Right lobe of liver (tissue), 6 donors: ENCODE data around the gene FUT6. TPM values are rescaled to one million over a fixed set of nuclear protein-coding genes. Genes with fewer than 3 reads are reported as not detected.

ENCODE experiments used
- ATAC-seq, 4 donors: fragments of 200-7000 bp; cut with Tn5 transposase; one replicate each; pipeline ENCODE4 v1.9.1; 2020; ENCODE audit warnings: mild to moderate bottlenecking in 4 of 4, moderate library complexity in 4 of 4
- DNase-seq, 3 donors: peaks; one replicate each; pipeline ENCODE4 v3.0.0-alpha.2; 2020
- H3K27ac ChIP-seq, 3 donors: fragments of 200-600 bp; one replicate each; pipeline ENCODE4 v1.8.0; 2022
- H3K27me3 ChIP-seq, 2 donors: fragments of 200-600 bp; one replicate each; pipeline ENCODE4 v1.8.0; 2022
- H3K36me3 ChIP-seq, 4 donors: fragments of 200-600 bp; sonication (generic) in 1 of 4; one replicate each; pipeline versions ENCODE4 v1.5.1 to v1.8.0; 2017 to 2022; ENCODE audit warnings: control low read depth in 1 of 4
- H3K4me1 ChIP-seq, 4 donors: fragments of 200-600 bp; sonication (generic) in 1 of 4; one replicate each; pipeline versions ENCODE4 v1.5.1 to v1.8.0; 2017 to 2022; ENCODE audit warnings: control low read depth in 1 of 4
- H3K4me3 ChIP-seq, 3 donors: fragments of 200-600 bp; one replicate each; pipeline ENCODE4 v1.8.0; 2022
- H3K9me3 ChIP-seq, 4 donors: fragments of 200-600 bp; sonication (generic) in 1 of 4; one replicate each; pipeline versions ENCODE4 v1.5.1 to v1.8.0; 2017 to 2022; ENCODE audit warnings: control low read depth in 1 of 4
- CTCF ChIP-seq, 4 donors: fragments of 200-600 bp in 3 of 4; fragments of 450-650 bp in 1 of 4; IDR thresholded peaks; one replicate each; pipeline versions ENCODE4 v1.5.1 to v1.8.0; 2016 to 2022; ENCODE audit warnings: antibody characterized with exemption in 4 of 4, mild to moderate bottlenecking in 2 of 4
- POLR2A ChIP-seq: fragments of 450-650 bp; IDR thresholded peaks from one replicate; pipeline ENCODE4 v1.6.1; 2017; ENCODE audit warnings: antibody characterized with exemption, mild to moderate bottlenecking
- WGBS: methylation state at CpG from one replicate; pipeline ENCODE4 v1.1.6; 2018; ENCODE audit warnings: low coverage, low lambda C conversion rate; ENCODE audit not compliant: insufficient coverage; ENCODE audit errors: missing lambda C conversion rate; 5-methylcytosine and 5-hydroxymethylcytosine counted together
- intact Hi-C, 2 donors: fragments of 100-400 bp; cut with DNase I; formaldehyde crosslinking; loops; one replicate each; pipeline versions ENCODE4 v1.11.2 to v1.14.1; 2022
- total RNA-seq, 6 experiments: library from RNA; depleted of rRNA in 2 of 6; stranded (reverse); fragments of >200 nt in 2 of 6; fragmentation: NEBNext Ultra II Directional in 3 of 6; extraction: Animal tissue kit (Norgen Biotek cat#: 25700) in 3 of 6; gene quantifications; one replicate each; pipeline versions ENCODE4 v1.1.0 to v1.2.4, GENCODE V29; 2016 to 2023
- donor health status: DM: no; HTN: yes; CAD: no.
- donor health status: DM: no; HTN: no; CAD: no.
- donor health status: DM: no; HTN: no; CAD: no.
- donor health status: DM: no; HTN: yes; CAD: no.
- donor health status: DM: no; HTN: yes; CAD: no.

FUT6 gene
- total RNA-seq, 6 experiments from 2014 or later: 2.3 to 28.1 (median 9.7) TPM

GRCh38 chr19:5838353-5839064 is 993 bp downstream of the FUT6 start:
- intact Hi-C loops: no loop called here
- 31% methylated on average over 13 of the region's 20 CpGs for WGBS

DNA sequence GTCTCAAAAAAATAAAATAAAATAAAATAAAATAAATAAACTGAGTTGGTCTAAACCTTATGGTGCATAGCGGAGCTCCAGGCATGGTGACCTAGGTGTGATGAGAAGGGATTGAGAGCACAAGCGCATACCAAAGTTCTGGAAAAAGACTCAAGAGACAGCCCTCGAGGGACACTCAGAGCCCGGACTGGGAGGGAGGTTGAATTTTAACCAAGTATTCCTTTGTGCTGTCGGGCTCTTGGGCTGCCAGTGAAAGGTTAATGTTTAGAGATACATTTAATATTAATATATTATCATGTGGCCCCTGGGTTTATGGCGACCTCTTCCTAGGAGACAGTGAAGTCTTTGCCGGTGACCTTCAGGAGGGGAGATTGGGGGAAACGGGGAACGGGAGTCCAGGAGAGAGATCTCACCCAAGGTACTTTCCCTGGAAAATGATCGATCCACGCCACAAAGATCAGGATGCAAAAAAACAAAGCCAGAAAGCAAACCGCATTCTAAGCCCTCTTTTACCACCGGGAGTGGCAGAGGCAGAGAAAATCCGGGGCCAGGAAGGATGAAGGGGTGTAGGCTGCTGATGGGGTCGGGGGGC is 1.6 kb downstream of the FUT6 start:
- Histone ChIP-seq H3K27ac (peak overlapping the region; percentile 28 to 63 (median 47)), H3K27me3 (no peaks in the 10 kb centered on the region)
- ATAC-seq: peak; percentile 38 to 59 (median 50)

More at GRCh38 chr19:5838353-5839064, 993 bp downstream of the FUT6 start:
- Histone ChIP-seq H3K27me3 (no peaks in the 10 kb centered on the region), H3K27ac (peak overlapping the region; percentile 28 to 63 (median 47)), H3K4me1 (peaks cover 0 to 26% (median 11%) of the 10 kb centered on the region in 4 donors), H3K9me3 (no peaks in the 10 kb centered on the region), H3K36me3 (no peaks in the 10 kb centered on the region), H3K4me3 (peak overlapping the region; percentile 40 to 56 (median 48))
- TF ChIP-seq CTCF (IDR thresholded peaks at IDR 0.05) (no peak), POLR2A (no peak)
- DNase-seq: peak in 1 of 3 donors; percentile 63
- peak; percentile 31 to 59 (median 50) for ATAC-seq

DNA sequence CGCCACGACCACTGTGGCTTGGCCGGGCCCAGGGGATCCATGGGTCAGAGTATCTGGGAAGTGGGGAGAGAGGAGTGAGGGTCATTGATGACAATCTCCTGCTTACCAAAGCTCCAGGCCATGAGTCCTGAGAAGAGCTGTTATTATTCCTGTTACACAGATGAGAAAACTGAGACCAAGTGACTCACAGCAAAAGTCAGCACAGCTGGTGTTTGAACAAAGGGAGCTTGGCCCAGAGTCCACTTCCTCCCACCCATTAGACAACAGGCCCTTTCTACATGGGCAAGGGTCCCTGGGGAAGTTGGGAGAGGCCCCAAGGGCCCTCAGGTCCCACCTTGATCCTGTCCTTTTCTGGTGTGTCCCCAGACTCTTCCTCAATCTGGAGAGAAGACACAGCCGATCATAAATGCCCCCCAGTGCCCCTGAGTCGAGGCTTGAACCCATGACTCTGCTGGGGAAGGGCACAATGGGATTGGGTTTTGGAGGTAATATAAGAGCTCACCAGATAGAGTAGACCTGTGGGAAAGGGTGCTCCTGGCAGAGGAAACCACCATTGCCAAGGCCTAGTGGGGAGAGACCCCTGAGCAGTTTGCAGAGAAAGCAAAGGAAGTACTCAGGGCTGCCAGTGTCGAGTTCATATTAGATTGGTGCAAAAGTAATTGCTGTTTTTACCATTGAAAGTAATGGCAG is 6.8 kb downstream of the FUT6 start:
- TF ChIP-seq CTCF (IDR thresholded peaks at IDR 0.05) (no peak), POLR2A (no peak)
- Histone ChIP-seq H3K27ac (no peak overlapping the region), H3K9me3 (no peaks in the 10 kb centered on the region), H3K4me1 (peaks cover 0 to 11% (median 4%) of the 10 kb centered on the region in 4 donors), H3K36me3 (no peaks in the 10 kb centered on the region), H3K4me3 (no peak overlapping the region), H3K27me3 (no peaks in the 10 kb centered on the region)
- DNase-seq (no peak), ATAC-seq (no peak)
- intact Hi-C loops: no loop called here
- WGBS: 96% methylated on average over 3 of the region's 6 CpGs

More for the DNA sequence above, 1.6 kb downstream of the FUT6 start:
- Histone ChIP-seq H3K36me3 (no peaks in the 10 kb centered on the region), H3K9me3 (no peaks in the 10 kb centered on the region), H3K4me1 (peaks cover 0 to 26% (median 11%) of the 10 kb centered on the region in 4 donors), H3K4me3 (peak overlapping the region; percentile 40 to 56 (median 48))
- TF ChIP-seq CTCF (IDR thresholded peaks at IDR 0.05) (no peak), POLR2A (no peak)
- intact Hi-C loops: no loop called here
- 21% methylated on average over 15 of the region's 15 CpGs for WGBS
- DNase-seq: no peak

DNA sequence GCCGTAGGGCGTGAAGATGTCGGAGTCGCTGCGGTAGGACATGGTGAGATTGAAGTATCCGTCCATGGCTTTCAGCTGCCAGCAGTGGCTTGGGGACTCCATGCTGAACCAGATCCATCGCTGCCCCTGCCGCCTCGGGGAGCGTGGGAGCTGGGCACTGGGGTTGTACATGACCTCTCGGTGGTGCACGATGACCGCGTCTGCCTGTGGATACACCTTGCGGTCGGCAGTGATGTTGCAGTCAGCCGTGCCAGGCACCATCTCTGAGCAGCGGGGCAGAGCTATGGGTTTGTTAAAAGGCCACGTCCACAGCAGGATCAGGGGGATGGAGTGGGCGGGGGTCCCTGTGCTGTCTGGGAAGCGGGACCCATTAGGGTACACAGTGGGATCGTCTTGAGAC is 7.4 kb downstream of the FUT6 start:
- no peak for ATAC-seq
- H3K36me3 ChIP-seq: no peaks in the 10 kb centered on the region
- 60% methylated on average over 1 of the region's 22 CpGs for WGBS
- no peak for DNase-seq
- H3K9me3 ChIP-seq: no peaks in the 10 kb centered on the region
- H3K4me1 ChIP-seq: peaks cover 0 to 6% (median 3%) of the 10 kb centered on the region in 4 donors
- no peaks in the 10 kb centered on the region for H3K27me3 ChIP-seq
- H3K4me3 ChIP-seq: no peak overlapping the region
- H3K27ac ChIP-seq: no peak overlapping the region
- intact Hi-C loops: no loop called here
- TF ChIP-seq POLR2A (no peak), CTCF (IDR thresholded peaks at IDR 0.05) (no peak)
